GM12878 (cell line): ENCODE results near the gene RPS3. TPM values are rescaled to one million over a fixed set of nuclear protein-coding genes. Genes with fewer than 3 reads are reported as not detected.
A peak's percentile ranks its signal among the peaks of the same experiment; 100 is the strongest.

Source experiments
- ATAC-seq: fragments of 200-7000 bp; cut with Tn5 transposase; 3 replicates; pipeline ENCODE4 v1.9.1; 2020; ENCODE audit warnings: mild to moderate bottlenecking, moderate library complexity
- BruUV-seq: library from RNA; stranded (reverse); fragments of 400-500 nt; replicated peaks from 2 replicates; lab custom pipeline; 2021; lab: Mats Ljungman, UMichigan
- CTCF ChIA-PET: fragments of 300-600 bp; sonication (Branson Sonifier 250); formaldehyde crosslinking; extraction: SDS; loops from one replicate; lab custom pipeline; 2021; ENCODE audit warnings: inconsistent platforms; lab: Yijun Ruan, JAX
- POLR2A ChIA-PET: fragments of 350-600 bp; formaldehyde crosslinking; extraction: SDS; loops from one replicate; lab custom pipeline; 2021; ENCODE audit warnings: inconsistent platforms; lab: Charles Lee
- RAD21 ChIA-PET: fragments of 300-600 bp; sonication (Branson Sonifier 250); formaldehyde crosslinking; loops from one replicate; lab custom pipeline; 2023; ENCODE audit warnings: antibody characterized with exemption; ENCODE audit not compliant: unreplicated experiment; lab: Charles Lee
- SMC1A ChIA-PET: fragments of 300-600 bp; sonication (Branson Sonifier 250); formaldehyde crosslinking; loops from one replicate; lab custom pipeline; 2023; ENCODE audit not compliant: unreplicated experiment, uncharacterized antibody; lab: Charles Lee
- DNase-seq: peaks from one replicate; pipeline ENCODE4 v3.0.0-alpha.2; 2011; ENCODE audit warnings: low read depth, low spot score
- FAIRE-seq: peaks from 3 replicates; lab custom pipeline; 2011; peaks lifted over from hg19 to GRCh38; lab: Jason Lieb, UNC
- H2AFZ ChIP-seq: 2 replicates; pipeline ENCODE4 v1.6.0; 2011; ENCODE audit warnings: low read depth, low read length, control low read depth; ENCODE audit not compliant: control insufficient read depth
- H3K27ac ChIP-seq: 2 replicates; pipeline ENCODE4 v1.5.1; 2011; ENCODE audit warnings: control low read depth; ENCODE audit not compliant: control insufficient read depth, insufficient read depth
- H3K27me3 ChIP-seq, 2 experiments: replicated peaks in 1 of 2; 2 replicates each; pipeline versions ENCODE4 v1.6.0 to v1.6.1; 2011; ENCODE audit warnings: low read length in 1 of 2; ENCODE audit not compliant: control insufficient read depth in 2 of 2, insufficient read depth in 2 of 2
- H3K36me3 ChIP-seq, 2 experiments: 2 replicates each; pipeline ENCODE4 v1.5.1; 2011; ENCODE audit warnings: low read length in 1 of 2; ENCODE audit not compliant: control insufficient read depth in 2 of 2, insufficient read depth in 2 of 2
- H3K4me1 ChIP-seq: 2 replicates; pipeline ENCODE4 v1.6.1; 2011; ENCODE audit warnings: mild to moderate bottlenecking, low read length, moderate library complexity, mixed read lengths; ENCODE audit not compliant: control insufficient read depth, insufficient read depth
- H3K4me2 ChIP-seq: 2 replicates; pipeline ENCODE4 v1.6.0; 2011; ENCODE audit warnings: control low read depth; ENCODE audit not compliant: control insufficient read depth, insufficient read depth
- H3K4me3 ChIP-seq: fragments of 200-600 bp; sonication (generic); 2 replicates; pipeline ENCODE4 v1.5.1; 2016
- H3K79me2 ChIP-seq: 2 replicates; pipeline ENCODE4 v1.6.0; 2011; ENCODE audit warnings: low read length; ENCODE audit not compliant: control insufficient read depth, insufficient read depth
- H3K9ac ChIP-seq: 2 replicates; pipeline ENCODE4 v1.8.0; 2011; ENCODE audit warnings: low read length, control low read depth, mixed read lengths; ENCODE audit not compliant: control insufficient read depth, insufficient read depth
- H3K9me3 ChIP-seq: replicated peaks from 3 replicates; pipeline ENCODE4 v1.5.1; 2011; ENCODE audit warnings: mild to moderate bottlenecking, low read length; ENCODE audit not compliant: control insufficient read depth, insufficient read depth
- H4K20me1 ChIP-seq: 2 replicates; pipeline ENCODE4 v1.6.0; 2011; ENCODE audit not compliant: control insufficient read depth, insufficient read depth
- ATF7 ChIP-seq: fragments of 450-650 bp; IDR thresholded peaks from 2 replicates; pipeline ENCODE4 v1.6.1; 2016; ENCODE audit warnings: low read depth, mild to moderate bottlenecking
- DPF2 ChIP-seq: fragments of 450-650 bp; IDR thresholded peaks from 2 replicates; pipeline ENCODE4 v1.6.1; 2017; ENCODE audit warnings: mild to moderate bottlenecking
- FOXK2 ChIP-seq: fragments of 450-650 bp; IDR thresholded peaks from 2 replicates; pipeline ENCODE4 v1.6.1; 2017; ENCODE audit warnings: mild to moderate bottlenecking, moderate library complexity
- SREBF1 ChIP-seq: IDR thresholded peaks from 2 replicates; pipeline ENCODE4 v1.6.1; 2012; ENCODE audit warnings: mild to moderate bottlenecking, low read length
- TCF12 ChIP-seq: IDR thresholded peaks from 2 replicates; pipeline ENCODE4 v1.6.1; 2011; ENCODE audit warnings: low read depth, mild to moderate bottlenecking, low read length
- WGBS: methylation state at CpG from one replicate; pipeline ENCODE4 v1.1.6; 2016; ENCODE audit warnings: low lambda C conversion rate; ENCODE audit not compliant: insufficient replicate concordance, insufficient coverage; ENCODE audit errors: missing lambda C conversion rate; 5-methylcytosine and 5-hydroxymethylcytosine counted together
- in situ Hi-C: fragments of 300-500 bp; cut with MboI; formaldehyde crosslinking; loops from 9 replicates; pipeline ENCODE4 v1.14.3; 2018; ENCODE audit warnings: mixed read lengths
- intact Hi-C: fragments of 100-400 bp; cut with micrococcal nuclease; formaldehyde crosslinking; loops from one replicate; pipeline ENCODE4 v1.14.2; 2022; ENCODE audit not compliant: unreplicated experiment
- polyA plus RNA-seq, 11 experiments: library from polyadenylated mRNA; depleted of rRNA in 4 of 11; unstranded in 6 of 11; stranded (reverse) in 5 of 11; fragments of >200 nt; fragmentation: Nextera tagmentation in 4 of 11; fragmentation: Illumina TruSeq in 1 of 11; extraction: Ambion mirVana in 4 of 11; extraction: Trizol in 1 of 11; gene quantifications; 1 replicate in 1 of 11; 2 replicates in 10 of 11; pipeline versions ENCODE4 v1.2.1 to v1.2.3, GENCODE V29; 2011 to 2016; ENCODE audit warnings: inconsistent platforms in 2 of 11, missing spikeins in 2 of 11, low read depth in 1 of 11
- total RNA-seq, 4 experiments: library from RNA; depleted of rRNA in 3 of 4; stranded (reverse); fragments of >200 nt in 3 of 4; fragmentation: Illumina TruSeq in 1 of 4; extraction: Trizol in 1 of 4; gene quantifications; 2 replicates each; pipeline versions ENCODE4 v1.2.1 to v1.2.3, GENCODE V29; 2013 to 2021

The RPS3 gene
- total and polyA plus RNA-seq, 10 of the 15 experiments (the other 5 are each of a cell fraction or from before 2014, with no cell fraction given), result 2,127 to 9,556 (median 4,327) TPM

DNA sequence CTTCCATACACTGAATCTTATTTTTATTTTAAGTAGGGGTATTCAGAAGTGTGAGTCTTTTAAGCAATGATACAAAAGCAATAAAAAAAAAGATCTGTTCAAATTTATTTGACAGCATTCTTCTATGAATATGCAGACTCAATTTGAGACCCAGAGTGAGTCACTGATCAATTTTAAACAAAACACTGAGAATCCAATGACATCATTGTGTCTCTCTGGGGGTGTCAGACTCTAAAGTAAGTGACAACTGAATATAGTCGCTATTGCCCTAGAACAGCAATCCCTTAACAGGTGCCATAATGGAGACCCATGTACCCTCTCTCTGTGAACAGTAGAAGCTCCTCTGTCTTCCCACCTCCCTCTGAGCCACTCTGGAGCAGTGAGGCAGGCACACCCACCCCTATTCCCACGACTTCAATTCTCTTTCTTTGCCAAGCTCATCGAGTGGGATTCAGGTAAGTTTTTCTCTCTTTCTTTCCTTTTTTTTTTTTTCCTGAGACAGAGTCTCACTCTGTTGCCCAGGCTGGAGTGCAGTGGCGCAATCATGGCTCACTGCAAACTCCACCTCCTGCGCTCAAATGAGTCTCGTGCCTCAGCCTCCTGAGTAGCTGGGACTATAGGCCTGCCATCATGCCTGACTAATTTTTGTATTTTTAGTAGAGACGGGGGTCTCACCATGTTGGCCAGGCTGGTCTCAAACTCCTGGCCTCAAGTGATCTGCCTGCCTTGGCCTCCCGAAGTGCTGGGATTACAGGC lies 5.1 kb upstream of the RPS3 start:
- H2AFZ ChIP-seq, result no peak overlapping the region
- no peak overlapping the region for H3K27ac ChIP-seq
- no peaks in the 10 kb centered on the region for H3K4me1 ChIP-seq
- peaks cover under 1% of the 10 kb centered on the region; the same call in 1 of the 2 replicates for H3K79me2 ChIP-seq
- H4K20me1 ChIP-seq, result no peaks in the 10 kb centered on the region
- no TSS peak for BruUV-seq
- SMC1A ChIA-PET, result interaction anchor here (0.6 to 1.6 kb wide), 2 partner anchors 9 to 119 kb away, joined by 3 read pairs; no protein-coding TSS in a partner anchor
- no peak overlapping the region for H3K4me2 ChIP-seq
- ATAC-seq (peak; percentile 72), DNase-seq (no peak), FAIRE-seq (no peak)
- H3K9me3 ChIP-seq, result no peaks in the 10 kb centered on the region
- no peak overlapping the region for H3K9ac ChIP-seq
- in situ Hi-C loops (no loop called here), intact Hi-C loops (no loop called here)
- peaks cover 0 to 3% of the 10 kb centered on the region in 2 experiments; a peak in 2 of 4 replicates for H3K27me3 ChIP-seq
- CTCF ChIA-PET, result interaction anchor here (1.6 kb wide), 1 partner anchor 134 kb away, joined by 3 read pairs; no protein-coding TSS in a partner anchor
- POLR2A ChIA-PET, result interaction anchor here (0.6 kb wide), 1 partner anchor 138 kb away, joined by 3 read pairs; no protein-coding TSS in a partner anchor
- TF ChIP-seq SREBF1, result no peak
- TF ChIP-seq ATF7, result peak; percentile 80
- H3K36me3 ChIP-seq, result no peaks in the 10 kb centered on the region
- 14% methylated on average over 8 of the region's 8 CpGs for WGBS
- no peak overlapping the region for H3K4me3 ChIP-seq
- RAD21 ChIA-PET, result interaction anchor here (1.3 kb wide), 1 partner anchor 138 kb away, joined by 3 read pairs; no protein-coding TSS in a partner anchor

- BruUV-seq, result no TSS peak
- CTCF ChIA-PET, result interaction anchor here (1.0 to 2.6 kb wide), 5 partner anchors 9 to 150 kb away, joined by 3 to 15 read pairs (median 5); no protein-coding TSS in a partner anchor
- H4K20me1 ChIP-seq, result peaks cover 25% of the 10 kb centered on the region
- ATAC-seq, result peak; percentile 3; the same call in 2 of the 3 replicates
- no peak overlapping the region for H3K4me2 ChIP-seq
- no peak overlapping the region for H3K27ac ChIP-seq
- SMC1A ChIA-PET, result no interaction called here
- FAIRE-seq, result no peak
- H3K4me1 ChIP-seq, result no peaks in the 10 kb centered on the region; the same call in 1 of the 2 replicates
- DNase-seq, result no peak
- H3K9ac ChIP-seq, result no peak overlapping the region
- RAD21 ChIA-PET, result no interaction called here
- H2AFZ ChIP-seq, result peak overlapping the region; percentile 88
- H3K27me3 ChIP-seq, result peaks cover 0 to 3% of the 10 kb centered on the region in 2 experiments; a peak in 1 of 4 replicates
- in situ Hi-C loops (no loop called here), intact Hi-C loops (no loop called here)
- peaks cover 47% of the 10 kb centered on the region for H3K79me2 ChIP-seq
- H3K36me3 ChIP-seq, result peaks cover 10 to 29% of the 10 kb centered on the region in 2 experiments
- WGBS, result 55% methylated on average over 8 of the region's 8 CpGs
- no peaks in the 10 kb centered on the region for H3K9me3 ChIP-seq
- H3K4me3 ChIP-seq, result no peak overlapping the region
- TF ChIP-seq DPF2, result 0 out of 2 replicates have a peak, but pooled peaks have one; percentile 1
- TF ChIP-seq FOXK2, result no peak
- TF ChIP-seq TCF12, result no peak
- POLR2A ChIA-PET, result interaction anchor here (0.6 kb wide), 1 partner anchor 705 kb away, joined by 5 read pairs; no protein-coding TSS in a partner anchor
Measured at GRCh38 chr11:75398906-75399305, 412 bp upstream of the RPS3 start.
